NCI-H146 (cell line): ENCODE measurements around the gene DNAH3.
"Not testable (repeated sequence)": the region's sequence is repeated elsewhere in the genome, so short reads cannot be mapped to it uniquely, and the experiment has no call there.

Experiments
- DNase-seq: peaks from one replicate; lab custom pipeline; 2025; lab: John Stamatoyannopoulos, UW

Gene DNAH3

GRCh38 chr16:20940871-20941635 is 209.6 kb downstream of the DNAH3 start:
- DNase-seq, result no peak

GRCh38 chr16:20939611-20940010 is 211.0 kb downstream of the DNAH3 start:
- no peak for DNase-seq

DNA sequence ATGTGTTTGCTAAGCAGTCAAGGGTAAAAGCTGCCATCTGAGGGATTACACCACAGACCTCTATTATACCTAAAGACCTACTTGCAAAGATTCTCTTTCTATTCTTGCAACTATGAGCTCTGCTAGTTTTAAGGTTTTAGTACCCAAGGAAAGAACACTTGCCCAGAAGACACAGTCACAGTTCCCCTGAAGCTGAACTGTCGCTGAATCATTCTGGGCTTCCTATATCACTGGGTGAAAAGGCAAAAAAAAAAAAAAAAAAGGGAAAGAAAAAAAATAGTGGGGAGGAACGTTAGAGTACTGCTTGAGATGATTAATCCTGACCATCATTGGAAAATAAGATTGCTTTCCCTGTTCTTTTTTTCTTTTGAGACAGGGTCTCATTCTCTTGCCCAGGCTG is 212.2 kb downstream of the DNAH3 start:
- DNase-seq, result no peak

DNA sequence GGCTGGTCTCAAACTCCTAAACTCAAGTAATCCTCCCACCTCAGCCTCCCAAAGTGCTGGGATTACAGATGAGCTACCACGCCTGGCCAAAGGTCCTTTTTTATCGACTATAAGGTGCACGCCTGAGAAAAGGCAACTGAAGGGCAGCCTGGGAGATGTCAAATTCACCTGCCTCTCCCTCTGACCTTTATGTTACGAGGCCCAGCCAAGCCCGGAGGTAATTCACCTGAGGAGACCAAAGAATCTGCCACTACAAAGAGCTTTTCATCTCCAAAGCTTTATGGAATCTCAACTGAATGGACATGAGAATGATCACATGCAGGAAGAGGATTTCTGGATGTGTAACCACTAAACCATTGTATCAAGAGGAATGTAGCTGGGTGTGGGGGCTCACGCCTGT is 212.9 kb downstream of the DNAH3 start:
- DNase-seq, result no peak

DNA sequence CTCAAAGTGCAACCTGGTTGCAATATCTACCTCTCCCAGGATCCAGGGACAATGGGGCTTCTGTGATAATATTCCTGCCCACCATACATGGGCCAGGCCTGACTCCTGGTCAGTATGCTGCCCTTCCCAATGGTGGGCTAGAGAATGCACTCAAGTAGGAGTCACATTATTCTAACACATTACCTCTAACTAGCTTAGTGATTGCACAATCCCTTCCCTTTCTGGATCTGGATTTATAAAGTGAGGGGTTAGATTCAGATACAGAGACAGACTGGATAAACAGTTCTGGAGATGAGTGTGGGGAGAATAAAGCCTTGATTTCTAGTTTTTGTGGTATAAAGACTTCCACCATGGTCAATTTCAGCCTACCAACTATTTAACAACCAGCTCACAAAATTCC is 217.1 kb downstream of the DNAH3 start:
- DNase-seq, result no peak

DNA sequence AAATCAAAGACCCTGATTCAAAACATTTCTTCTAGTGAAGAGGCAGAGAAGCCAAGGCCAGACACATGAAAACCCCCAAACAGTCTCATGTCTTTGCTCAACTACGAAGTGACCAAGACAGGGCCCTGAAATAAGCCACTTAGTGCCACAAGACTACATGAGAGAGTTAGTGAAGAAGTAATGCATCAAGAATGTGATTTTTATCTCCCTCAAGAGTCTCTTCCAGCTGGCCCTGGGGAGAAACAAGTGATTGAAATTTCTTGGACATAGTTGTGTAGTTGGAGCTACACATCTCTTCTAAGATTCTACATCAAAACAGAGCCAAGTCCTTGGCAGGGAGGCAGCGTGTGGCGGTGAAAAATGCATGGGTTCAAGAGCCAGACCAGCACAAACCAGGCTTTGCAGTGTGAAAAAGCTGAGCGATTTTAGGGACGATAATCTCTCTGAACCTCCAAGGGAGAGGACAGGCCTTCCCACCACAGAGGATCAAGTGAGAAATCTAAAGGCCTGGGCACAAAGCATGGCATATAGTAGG is 219.5 kb downstream of the DNAH3 start:
- no peak for DNase-seq

- no peak for DNase-seq
Measured at GRCh38 chr16:20930365-20930690, 220.3 kb downstream of the DNAH3 start.

DNA sequence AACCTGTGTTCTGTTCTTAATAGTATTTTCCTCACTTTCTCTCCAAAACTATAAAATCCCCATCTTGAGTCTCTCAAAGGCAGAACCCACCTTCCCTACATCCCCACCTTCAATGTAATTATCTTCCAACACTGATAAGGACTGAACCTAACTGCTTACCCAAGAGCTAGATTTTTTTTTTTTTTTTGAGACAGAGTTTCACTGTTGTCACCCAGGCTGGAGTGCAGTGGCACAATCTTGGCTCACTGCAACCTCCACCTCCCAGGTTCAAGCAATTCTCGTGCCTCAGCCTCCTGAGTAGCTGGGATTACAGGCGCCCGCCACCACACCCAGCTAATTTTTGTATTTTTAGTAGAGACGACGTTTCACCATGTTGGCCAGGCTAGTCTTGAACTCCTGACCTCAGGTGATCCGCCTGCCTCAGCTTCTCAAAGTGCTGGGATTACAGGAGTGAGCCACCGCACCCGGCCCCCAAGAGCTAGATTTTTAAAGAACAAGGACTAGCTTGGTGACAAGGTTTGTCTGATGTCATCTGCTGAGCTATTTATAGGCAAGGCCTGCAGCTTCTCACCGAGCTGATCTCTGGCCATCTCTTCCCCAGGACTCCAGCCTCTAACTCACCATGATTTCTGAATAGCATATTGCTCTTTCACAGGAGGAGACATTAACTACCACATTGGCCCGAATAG is 220.8 kb downstream of the DNAH3 start:
- DNase-seq, result not testable (repeated sequence)

DNA sequence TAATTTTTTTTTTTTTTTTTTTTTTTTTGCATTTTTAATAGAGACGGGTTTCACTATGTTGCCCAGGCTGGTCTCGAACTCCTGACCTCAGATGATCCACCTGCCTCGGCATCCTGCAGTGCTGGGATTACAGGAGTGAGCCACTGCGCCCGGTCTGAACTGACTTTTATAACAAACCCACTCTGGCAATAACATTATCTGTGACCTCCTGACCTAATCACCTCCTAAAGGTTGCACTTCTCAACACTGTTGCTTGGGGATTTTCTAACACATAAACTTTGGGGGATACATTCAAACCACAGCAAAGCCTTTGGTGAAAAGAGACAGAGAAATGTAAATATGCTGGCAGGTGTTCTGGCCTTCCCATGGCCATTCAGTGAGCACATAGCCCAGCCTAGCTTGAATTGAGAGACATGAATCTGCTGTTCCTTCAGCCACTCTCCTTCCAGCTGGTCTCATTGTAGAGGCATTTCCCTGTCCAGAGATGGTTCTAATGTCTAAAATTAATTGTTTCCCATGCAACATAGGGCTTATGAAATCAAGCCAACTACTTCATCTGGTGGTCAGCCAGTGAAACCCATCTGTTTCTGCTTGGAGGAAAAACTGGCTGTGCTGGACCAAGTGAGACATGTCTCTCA is 221.8 kb downstream of the DNAH3 start:
- no peak for DNase-seq

DNA sequence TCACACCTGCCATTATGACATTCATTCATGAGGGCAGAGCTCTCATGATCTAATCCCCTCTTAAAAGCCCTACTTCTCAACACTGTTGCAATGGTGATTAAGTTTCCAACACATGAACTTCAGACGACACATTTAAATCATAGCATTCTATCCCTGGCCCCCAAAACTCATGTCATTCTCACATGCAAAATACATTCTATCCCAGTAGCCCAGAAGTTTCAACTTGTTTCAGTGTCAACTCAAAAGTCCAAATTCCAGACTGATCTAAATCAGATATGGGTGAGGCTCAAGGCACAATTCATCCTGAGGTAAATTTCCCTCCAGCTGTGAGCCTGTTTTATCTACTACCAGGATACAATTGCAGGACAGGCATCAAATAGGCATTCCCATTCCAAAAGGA is 224.9 kb downstream of the DNAH3 start:
- DNase-seq, result no peak

- DNase-seq, result no peak
Measured at GRCh38 chr16:20923876-20924275, 226.8 kb downstream of the DNAH3 start.

GRCh38 chr16:20920799-20921198 is 229.8 kb downstream of the DNAH3 start:
- DNase-seq, result no peak

- DNase-seq, result no peak
Measured at GRCh38 chr16:20920091-20920490, 230.6 kb downstream of the DNAH3 start.

DNA sequence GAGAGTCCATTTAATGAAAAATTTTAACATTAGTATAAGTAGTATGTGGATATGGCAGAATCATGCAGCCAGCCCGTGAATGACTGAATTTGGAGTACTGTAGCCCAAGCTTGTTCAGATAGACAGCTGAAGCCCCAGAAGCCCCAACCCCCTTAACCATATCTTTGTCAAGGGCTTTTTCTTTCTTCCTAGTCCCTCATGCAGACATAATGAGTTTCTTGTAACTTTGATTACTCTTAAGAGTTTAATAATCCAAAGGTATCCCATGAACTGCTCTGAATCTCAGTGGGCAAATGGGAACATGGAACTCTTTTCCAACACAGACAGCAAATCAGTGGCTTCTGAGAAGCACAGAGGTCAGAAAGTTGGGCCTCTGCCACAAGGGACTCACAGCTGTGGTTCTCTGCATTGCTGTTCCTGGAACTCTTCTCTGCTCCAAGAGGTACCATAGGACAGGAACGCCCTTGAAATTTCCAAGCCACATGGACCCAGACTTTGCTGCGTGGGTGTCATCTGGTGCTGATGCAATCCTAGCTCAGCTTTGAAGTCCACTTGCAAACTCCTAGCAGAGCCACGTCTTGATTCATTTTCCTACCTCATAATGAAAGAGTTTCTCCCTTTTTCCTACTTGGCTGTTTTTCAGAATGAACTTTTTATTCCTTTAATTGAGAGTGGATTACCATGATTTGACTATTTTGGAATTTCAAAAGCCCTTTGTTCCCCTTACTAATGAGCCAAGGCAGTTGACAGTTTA is 232.0 kb downstream of the DNAH3 start:
- no peak for DNase-seq

- no peak for DNase-seq
Measured at GRCh38 chr16:20916942-20917341, 233.7 kb downstream of the DNAH3 start.

DNA sequence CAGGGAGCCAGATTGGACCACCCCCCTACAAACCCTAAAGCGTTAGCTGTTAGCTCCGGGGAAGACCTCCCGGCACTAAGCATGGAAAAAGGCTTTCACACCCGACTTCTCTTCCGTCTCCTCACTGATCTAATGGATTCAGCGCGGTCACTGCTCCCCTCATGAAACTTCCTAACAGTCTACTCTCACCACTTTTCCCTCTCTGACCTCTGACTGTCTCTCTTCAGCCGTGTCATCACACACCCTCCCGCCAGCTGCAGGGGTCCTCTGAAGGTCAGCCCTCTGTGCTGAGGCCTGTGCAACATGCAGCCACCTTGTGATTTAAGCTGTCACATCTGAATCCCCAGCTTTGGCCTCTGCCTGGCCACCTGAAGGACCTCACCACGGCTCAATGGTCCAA is 234.4 kb downstream of the DNAH3 start:
- DNase-seq, result no peak

DNA sequence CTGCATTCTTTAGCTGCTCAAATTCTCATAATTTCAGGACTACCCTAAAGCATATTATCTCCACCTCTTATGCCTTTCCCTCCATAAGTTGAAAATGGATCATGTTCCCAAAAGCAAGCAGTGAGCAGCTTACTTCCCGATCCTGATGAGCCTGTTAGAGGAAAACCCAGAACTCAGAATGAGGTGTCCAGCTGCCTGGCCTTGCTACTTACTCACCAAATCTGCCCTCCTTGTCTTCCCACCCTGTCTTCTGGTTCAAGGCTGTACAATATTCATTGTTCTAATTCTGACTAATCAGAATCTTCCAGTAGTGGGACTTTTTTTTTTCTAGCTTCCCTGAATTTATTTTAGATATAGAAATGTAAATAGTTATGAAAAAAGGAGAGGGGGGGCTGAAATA is 239.3 kb downstream of the DNAH3 start:
- no peak for DNase-seq

DNA sequence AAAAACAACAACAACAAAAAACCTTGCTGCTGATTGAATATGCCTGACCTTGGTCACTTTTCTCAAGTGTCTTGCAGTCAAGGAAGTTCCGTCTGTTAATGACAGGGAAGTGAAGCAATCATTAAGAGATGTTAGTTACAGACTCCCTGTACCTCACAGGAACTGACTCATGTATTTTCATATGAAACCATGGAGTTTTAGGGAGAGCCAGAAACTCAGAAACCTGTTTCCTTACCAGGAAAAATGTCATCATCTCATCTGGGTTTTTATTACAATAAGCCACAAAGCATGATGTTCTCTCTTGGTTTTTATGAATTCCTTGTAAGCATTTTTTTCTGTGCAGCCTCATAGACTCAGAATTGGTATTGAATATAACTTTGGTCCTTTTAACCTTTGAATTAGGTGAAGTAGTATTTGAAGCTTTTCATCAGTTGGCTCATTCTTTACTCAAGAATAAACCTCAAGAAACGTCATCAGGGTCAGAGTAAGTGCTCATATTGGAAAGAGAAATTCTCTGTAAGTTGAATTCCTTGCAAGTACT is 239.8 kb downstream of the DNAH3 start:
- no peak for DNase-seq

GRCh38 chr16:20906341-20907255 is 244.0 kb downstream of the DNAH3 start:
- DNase-seq, result no peak

- DNase-seq, result no peak
Measured at GRCh38 chr16:20905576-20905975, 245.1 kb downstream of the DNAH3 start.

DNA sequence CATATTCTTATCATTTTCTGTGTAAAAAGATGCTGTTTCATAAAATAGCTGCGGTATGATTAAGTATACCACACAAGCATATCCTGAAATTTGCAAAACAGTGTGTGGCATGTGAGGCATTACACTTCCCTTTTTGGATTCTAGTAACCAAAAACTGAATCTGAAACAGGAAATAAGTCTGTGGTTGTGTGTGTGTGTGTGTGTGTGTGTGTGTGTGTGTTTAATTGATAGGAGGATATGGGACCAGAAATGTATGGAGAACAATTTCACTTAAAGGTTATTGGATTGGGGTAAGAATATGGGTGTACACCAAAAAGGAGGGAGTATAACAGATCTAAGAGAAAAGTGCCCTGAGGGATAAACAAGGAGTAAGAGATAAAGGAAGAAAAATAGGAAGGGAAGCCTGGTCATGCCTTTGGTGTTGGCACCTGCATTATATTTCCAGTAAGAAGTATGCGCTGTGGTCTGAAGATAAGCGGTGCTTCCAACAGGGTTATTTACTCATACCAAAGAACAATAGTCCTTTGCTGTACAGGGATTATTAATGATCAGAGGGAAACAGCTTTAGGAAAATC is 246.1 kb downstream of the DNAH3 start:
- peak; percentile 28 for DNase-seq
